Liver (tissue), 9 donors: ENCODE results near the gene GSK3A. TPM values are rescaled to one million over a fixed set of nuclear protein-coding genes. Genes with fewer than 3 reads are reported as not detected.

ENCODE experiments used
- DNase-seq: peaks from one replicate; pipeline ENCODE4 v3.0.0-alpha.2; 2017; ENCODE audit warnings: low spot score
- H3K27ac ChIP-seq, 2 donors: one replicate each; pipeline ENCODE4 v1.7.0; 2013; ENCODE audit warnings: inconsistent platforms in 2 of 2, low read length in 2 of 2, control low read depth in 1 of 2, low read depth in 1 of 2, mild to moderate bottlenecking in 1 of 2
- H3K27me3 ChIP-seq, 4 donors: one replicate each; pipeline versions ENCODE4 v1.6.1 to v1.7.0; 2013; ENCODE audit warnings: low read length in 3 of 4, inconsistent platforms in 1 of 4, mild to moderate bottlenecking in 1 of 4, moderate library complexity in 1 of 4; ENCODE audit not compliant: control insufficient read depth in 4 of 4, insufficient read depth in 4 of 4
- H3K36me3 ChIP-seq, 4 donors: one replicate each; pipeline versions ENCODE4 v1.6.1 to v1.7.0; 2013; ENCODE audit warnings: low read length in 3 of 4, mild to moderate bottlenecking in 3 of 4, low read depth in 1 of 4, moderate library complexity in 1 of 4; ENCODE audit not compliant: control insufficient read depth in 4 of 4, insufficient read depth in 3 of 4
- H3K4me1 ChIP-seq, 4 donors: one replicate each; pipeline versions ENCODE4 v1.6.1 to v1.7.0; 2013; ENCODE audit warnings: low read length in 3 of 4, mild to moderate bottlenecking in 3 of 4, moderate library complexity in 1 of 4; ENCODE audit not compliant: control insufficient read depth in 4 of 4, insufficient read depth in 4 of 4
- H3K4me3 ChIP-seq, 3 donors: one replicate each; pipeline versions ENCODE4 v1.6.1 to v1.7.0; 2013; ENCODE audit warnings: low read length in 3 of 3, control low read depth in 1 of 3, low read depth in 1 of 3, mild to moderate bottlenecking in 1 of 3
- H3K9ac ChIP-seq, 2 donors: one replicate each; pipeline ENCODE4 v1.7.0; 2013; ENCODE audit warnings: low read length in 2 of 2, mild to moderate bottlenecking in 2 of 2, moderate library complexity in 2 of 2, control low read depth in 1 of 2, low read depth in 1 of 2
- H3K9me3 ChIP-seq, 4 donors: one replicate each; pipeline versions ENCODE4 v1.6.1 to v1.7.0; 2013; ENCODE audit warnings: low read length in 3 of 4; ENCODE audit not compliant: control insufficient read depth in 4 of 4
- CTCF ChIP-seq: fragments of 150-350 bp; IDR thresholded peaks from 2 replicates; pipeline ENCODE4 v1.5.1; 2017; ENCODE audit warnings: improper control_type of control experiment, low read depth, low read length; ENCODE audit not compliant: missing input control
- EGR1 ChIP-seq, 2 donors: IDR thresholded peaks; 2 replicates each; pipeline ENCODE4 v1.6.1; 2016 to 2018; ENCODE audit warnings: antibody characterized with exemption in 2 of 2, low read depth in 2 of 2
- FOXA1 ChIP-seq: IDR thresholded peaks from 2 replicates; pipeline ENCODE4 v1.6.1; 2016; ENCODE audit warnings: antibody characterized with exemption
- RAD21 ChIP-seq, 2 donors: IDR thresholded peaks; 2 replicates each; pipeline ENCODE4 v1.6.1; 2016; ENCODE audit warnings: antibody characterized with exemption in 2 of 2, mild to moderate bottlenecking in 2 of 2
- REST ChIP-seq: IDR thresholded peaks from 2 replicates; pipeline ENCODE4 v1.6.1; 2016; ENCODE audit warnings: antibody characterized with exemption, mild to moderate bottlenecking
- SP1 ChIP-seq: IDR thresholded peaks from 2 replicates; pipeline ENCODE4 v1.6.1; 2018; ENCODE audit warnings: antibody characterized with exemption, mild to moderate bottlenecking
- WGBS: extraction: QIAGEN DNeasy Blood & Tissue Kit; methylation state at CpG from one replicate; pipeline ENCODE4 v1.1.7; 2013; 5-methylcytosine and 5-hydroxymethylcytosine counted together
- polyA plus RNA-seq, 2 donors: library from polyadenylated mRNA; stranded (reverse) in 1 of 2; unstranded in 1 of 2; fragments of 200-250 nt in 1 of 2; fragments of >200 nt in 1 of 2; fragmentation: Nextera tagmentation in 1 of 2; extraction: Ambion mirVana in 1 of 2; gene quantifications; one replicate each; pipeline versions ENCODE4 v1.2.1 to v1.2.3, GENCODE V29; 2013 to 2015
- total RNA-seq, 2 donors: library from RNA; depleted of rRNA; stranded (reverse); fragments of >200 nt; gene quantifications; one replicate each; pipeline ENCODE4 v1.2.3, GENCODE V29; 2014
- donor health status: healthy.
- donor health status: healthy.
- donor health status: healthy.
- donor health status: healthy.
- donor health status: healthy.

GSK3A gene
- total and polyA plus RNA-seq, 4 donors, result 5.9 to 23.1 (median 13.0) TPM

- TF ChIP-seq REST (no peak), FOXA1 (no peak), CTCF (no peak)
These were observed 38.4 kb upstream of the GSK3A start (continued) for GRCh38 chr19:42280815-42281145.

- Histone ChIP-seq H3K9me3 (no peaks in the 10 kb centered on the region), H3K9ac (peak overlapping the region; percentile 32 to 80), H3K36me3 (peaks cover 0 to 3% (median 0%) of the 10 kb centered on the region in 4 donors), H3K27ac (peak overlapping the region; percentile 61 to 87), H3K27me3 (no peaks in the 10 kb centered on the region), H3K4me3 (peak overlapping the region; percentile 27 to 76 (median 74)), H3K4me1 (peaks cover 16 to 68% (median 47%) of the 10 kb centered on the region in 4 donors)
- WGBS, result under 1% methylated on average over 89 of the region's 89 CpGs
- peak; percentile 88 for DNase-seq
- TF ChIP-seq RAD21 (IDR thresholded peaks at IDR 0.05) (peak; percentile 72 to 77), CTCF (peak; percentile 75), EGR1 (IDR thresholded peaks at IDR 0.05; ENCODE audit: low read depth in 2 of 2) (no peak), SP1 (peak; percentile 58), REST (no peak)
These were observed 37.8 kb upstream of the GSK3A start for GRCh38 chr19:42279902-42280814.
